ENCODE results near the gene ZNFX1.

Gene ZNFX1

DNA sequence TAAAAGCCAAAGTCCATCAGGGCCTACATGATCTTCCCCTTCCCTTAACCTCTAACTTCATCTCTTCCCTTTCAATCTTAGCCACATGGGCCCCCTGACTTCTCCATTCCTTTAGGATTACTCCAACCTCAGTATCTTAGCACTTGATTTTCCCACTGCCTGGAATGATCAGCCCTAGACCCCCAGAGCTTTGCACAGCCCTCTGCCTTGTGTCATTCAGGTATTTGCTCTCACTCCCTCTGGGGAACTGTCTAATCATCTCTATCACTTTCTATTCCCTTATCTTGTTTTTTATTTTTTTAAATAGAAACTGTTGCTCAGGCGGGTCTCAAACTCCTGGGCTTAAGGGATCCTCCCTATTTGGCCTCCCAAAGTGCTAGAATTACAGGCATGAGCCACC lies 13.3 kb upstream of the ZNFX1 start:
- DNase-seq: no peak

DNA sequence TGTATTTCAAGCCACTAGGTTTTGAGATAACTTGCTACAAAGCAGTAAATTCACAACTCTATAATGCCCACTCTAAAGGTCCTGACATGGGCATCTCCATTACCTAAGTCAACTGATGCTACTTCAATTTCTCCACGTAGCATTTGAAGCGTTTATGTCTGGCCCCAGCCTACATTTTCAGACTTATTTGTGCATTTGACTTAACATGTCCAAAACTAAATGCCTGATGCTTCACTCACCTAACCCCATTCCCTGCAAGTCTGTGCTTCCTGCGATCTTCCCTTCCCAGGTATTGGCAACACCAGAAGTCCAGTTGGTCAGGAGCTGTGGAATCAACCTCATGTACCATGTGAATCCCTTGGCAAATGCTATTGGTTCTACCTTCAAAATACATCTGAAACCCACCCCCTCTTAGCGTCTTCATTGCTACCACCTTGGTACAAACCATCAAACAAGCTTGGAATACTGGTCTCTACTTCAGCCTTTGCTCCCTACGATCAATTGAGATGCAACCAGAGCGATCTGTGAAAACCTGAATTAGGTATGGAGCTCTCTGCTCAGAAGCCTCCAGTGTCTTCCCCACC lies 12.8 kb upstream of the ZNFX1 start:
- no peak for DNase-seq

DNA sequence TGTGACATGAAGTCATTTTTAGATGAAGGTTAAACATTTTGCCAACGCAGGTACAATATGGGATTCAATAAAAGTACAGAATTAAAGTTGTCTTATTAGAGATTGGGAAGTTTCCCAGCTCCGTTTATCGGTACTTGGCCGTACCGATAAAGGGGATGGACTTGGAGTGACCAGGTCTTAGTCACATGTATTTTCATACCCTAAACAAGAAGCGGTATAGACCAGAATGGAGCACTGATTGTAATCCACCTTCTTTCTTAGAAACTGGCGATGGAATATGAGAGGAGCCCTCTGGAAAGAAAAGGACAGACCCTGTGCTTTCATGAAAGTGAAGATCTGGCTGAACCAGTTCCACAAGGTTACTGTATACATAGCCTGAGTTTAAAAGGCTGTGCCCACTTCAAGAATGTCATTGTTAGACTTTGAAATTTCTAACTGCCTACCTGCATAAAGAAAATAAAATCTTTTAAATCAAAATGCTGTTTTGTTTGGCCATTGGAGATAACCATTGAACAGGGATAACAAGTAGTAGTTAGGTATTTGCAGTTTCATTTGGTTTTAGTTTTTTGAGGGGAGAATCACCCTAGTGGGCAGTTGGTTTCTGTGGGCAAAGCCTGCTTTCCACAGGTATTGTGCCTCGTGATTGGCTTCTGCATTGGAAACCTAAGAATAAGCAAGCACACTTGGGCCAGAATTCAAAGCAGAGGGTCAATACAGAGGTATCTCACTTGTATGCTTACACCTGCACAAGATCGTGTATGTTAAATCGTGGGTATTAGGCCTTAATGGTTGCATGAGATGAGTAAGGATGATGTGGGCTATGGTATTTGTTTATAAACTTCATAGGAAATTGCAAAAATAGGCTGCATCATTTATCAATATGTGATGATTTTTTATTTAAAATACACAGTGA lies 11.2 kb upstream of the ZNFX1 start:
- DNase-seq: no peak

- peak; percentile 68 for DNase-seq
Measured at GRCh38 chr20:49288250-49288751, 10.4 kb upstream of the ZNFX1 start.

GRCh38 chr20:49287555-49288249 lies 9.8 kb upstream of the ZNFX1 start:
- DNase-seq: no peak

DNA sequence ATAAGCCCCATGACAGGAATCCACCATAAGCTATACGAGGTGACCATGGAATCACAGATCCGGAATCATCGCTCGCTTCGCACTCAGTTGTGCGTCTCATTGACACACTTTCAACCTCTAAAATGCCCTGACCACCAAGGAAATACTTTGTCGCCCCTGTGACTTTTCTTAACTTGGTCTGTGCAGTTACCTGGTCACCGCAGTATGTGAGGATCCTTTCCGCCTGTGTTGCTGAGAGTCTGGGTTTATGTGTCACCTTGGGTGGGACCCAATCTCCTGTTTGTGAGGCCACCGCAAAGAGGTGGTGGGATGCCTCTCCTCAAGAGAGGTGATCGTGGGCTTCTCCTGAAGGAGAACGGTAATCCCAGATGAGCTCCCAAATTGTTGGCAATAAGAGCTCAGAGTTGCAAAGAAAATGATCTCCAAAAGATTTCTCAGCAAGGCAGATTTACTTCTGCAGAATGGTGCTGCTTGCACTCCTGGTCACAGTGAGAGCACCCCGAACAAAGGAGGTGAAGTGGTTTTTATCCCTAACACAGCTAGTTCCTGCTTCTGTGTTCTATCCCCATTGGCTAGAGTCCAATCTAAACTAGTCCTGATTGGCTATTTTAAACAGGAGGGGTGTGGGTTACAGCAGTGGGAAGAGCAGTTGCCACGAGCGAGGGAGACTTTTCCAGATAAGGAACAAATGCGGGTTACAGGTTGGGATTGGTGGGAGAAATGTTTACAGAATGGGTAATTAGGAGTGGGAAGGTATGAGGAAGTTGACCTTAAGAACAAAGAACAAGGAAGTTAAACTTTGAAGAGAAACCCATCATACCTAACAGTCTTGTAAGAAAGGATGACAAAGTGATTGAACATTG lies 9.1 kb upstream of the ZNFX1 start:
- DNase-seq: peak; percentile 68

DNA sequence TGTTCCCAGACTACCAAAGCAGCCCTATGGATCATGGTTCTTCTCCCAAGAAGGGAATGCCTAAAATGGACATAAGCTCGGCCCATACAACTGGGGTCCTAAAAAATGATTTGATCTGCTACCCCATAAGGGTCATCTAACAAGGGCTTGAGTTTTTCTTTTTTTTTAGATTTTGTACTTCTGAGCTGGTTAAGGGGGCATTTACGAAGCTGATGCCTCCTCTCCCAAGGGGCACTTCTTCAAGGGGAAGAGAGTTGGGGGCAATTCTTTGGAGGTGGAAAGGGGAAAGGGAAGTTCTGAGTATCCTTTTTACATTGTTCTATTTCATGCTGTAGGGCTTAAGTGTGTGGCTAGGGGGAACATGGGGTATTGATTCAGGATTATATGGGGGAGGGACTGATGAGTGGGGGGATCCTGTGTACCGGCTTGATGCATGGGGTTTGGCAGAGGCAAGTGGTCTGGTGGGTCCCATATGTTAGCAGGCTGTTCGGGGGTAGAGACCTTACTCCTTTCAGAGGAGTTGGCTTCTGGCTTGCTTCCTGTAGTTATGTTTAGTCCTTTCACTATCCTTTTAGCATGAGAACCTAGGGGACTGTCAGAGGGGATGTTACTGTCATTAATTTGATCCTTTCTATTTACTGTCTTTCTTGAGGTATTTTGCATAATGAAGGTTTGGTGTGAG lies 8.1 kb upstream of the ZNFX1 start:
- no peak for DNase-seq

DNA sequence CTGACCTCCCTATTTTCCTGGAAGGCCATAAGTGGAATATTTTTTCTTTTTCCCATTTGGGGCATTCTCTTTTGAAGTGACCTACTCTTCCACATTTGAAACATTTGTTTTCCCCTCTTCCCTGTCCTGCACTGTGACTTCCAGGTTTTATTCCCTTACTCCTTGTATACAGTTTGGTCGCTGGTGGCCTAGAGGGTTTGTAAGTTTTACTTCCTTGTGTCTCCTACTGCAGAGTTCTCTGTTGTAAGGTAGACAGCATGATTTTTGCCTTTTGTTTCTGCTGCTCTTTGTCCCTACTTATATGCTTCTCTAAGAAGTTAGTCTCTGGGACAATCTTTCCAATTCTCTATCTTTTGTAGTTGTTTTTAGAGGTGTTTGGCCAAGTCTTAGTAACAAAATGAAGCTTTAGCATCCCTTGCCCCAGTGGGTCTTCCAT lies 7.4 kb upstream of the ZNFX1 start:
- DNase-seq: no peak

- peak; percentile 48 for DNase-seq
Measured at GRCh38 chr20:49284818-49285217, 7.0 kb upstream of the ZNFX1 start.

GRCh38 chr20:49283703-49284625 lies 6.1 kb upstream of the ZNFX1 start:
- DNase-seq: no peak

- no peak for DNase-seq
Measured at GRCh38 chr20:49283176-49283702, 5.4 kb upstream of the ZNFX1 start.

DNA sequence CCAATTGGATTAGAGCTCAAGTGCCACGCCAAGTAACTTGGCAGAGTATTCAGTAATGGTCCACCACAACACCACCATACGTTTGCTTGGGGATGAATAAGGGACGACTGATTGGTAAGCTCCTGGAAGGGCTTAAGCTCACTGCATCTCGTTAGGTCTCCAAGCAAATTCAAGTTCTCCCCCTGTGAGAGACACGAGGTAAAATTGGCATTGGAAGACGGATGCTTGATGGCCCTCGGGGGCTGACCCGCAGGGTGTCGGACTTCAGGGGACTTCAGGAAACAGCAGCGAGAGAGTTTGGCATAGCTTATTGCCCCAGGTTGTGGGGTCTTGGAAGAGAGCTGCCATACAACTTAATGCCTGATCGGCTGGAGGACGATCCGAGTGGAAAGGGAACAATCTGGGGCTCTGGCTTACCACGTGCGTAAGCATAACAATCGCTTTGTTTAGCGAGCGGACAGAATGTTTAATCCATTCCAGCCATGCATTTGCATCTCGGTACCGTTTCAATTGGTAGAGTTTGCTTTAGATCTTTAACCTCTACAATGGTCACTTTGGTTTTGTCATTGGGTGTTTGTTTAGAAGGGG lies 4.8 kb upstream of the ZNFX1 start:
- DNase-seq: peak; percentile 74

DNA sequence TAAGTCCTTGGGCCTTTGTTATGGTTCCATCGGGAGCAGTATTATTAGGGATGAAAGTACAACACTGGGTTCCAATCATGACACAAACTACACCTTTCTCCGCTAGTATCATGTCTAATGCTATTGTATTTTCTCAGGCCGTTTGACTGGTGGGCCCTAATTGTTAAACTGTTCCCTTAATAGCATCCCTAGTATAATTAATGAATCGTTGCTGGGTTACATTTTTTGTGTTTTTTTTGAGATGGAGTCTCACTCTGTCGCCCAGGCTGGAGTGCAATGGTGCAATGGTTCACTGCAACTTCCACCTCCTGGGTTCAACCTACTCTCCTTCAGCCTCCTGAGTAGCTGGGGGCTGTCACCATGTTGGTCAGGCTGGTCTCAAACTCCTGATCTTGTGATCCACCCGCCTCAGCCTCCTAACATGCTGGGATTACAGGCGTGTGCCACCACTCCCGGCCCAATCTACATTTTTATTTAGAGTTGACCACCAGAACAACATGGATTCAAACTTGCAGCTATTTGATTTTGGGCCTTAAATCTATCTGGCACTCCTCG lies 4.1 kb upstream of the ZNFX1 start:
- DNase-seq: no peak

DNA sequence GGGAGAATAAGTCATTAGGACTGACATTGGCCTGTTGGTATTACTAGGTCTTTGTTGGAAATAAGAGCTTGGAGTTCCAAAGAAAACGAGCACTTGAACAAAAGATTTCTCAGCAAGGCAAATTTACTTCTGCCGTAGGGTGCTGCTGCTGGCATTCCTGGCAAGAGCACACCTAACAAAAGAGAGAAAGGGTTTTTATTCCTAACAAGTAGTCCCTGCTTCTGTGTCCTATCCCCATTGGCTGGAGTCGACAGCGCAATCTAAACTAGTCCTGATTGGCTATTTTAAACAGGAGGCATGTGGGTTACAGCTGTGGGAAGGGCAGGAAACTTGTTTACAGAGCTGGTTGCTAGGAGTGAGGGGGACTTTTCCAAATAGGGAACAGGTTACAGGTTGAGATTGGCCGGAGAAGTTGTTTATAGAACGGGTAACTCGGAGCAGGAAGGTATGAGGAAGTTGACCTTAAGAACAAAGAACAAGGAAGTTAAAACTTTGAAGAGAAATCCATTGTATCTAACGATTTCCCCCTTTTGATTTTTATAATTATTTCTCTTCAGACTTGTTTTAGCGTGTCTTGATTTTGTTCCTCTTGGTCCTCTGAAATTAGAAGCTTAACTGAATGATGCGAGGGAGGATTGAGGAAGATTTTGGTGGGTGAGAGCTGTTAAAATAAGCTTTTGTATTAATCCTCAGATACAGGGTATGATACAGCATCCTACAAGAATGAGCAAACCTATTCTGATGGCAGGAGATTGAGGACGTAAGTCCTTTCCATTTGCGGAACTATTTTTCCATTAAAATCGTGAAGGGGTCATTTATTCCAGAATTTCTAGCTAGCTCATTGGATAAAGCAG lies 3.4 kb upstream of the ZNFX1 start:
- no peak for DNase-seq

DNA sequence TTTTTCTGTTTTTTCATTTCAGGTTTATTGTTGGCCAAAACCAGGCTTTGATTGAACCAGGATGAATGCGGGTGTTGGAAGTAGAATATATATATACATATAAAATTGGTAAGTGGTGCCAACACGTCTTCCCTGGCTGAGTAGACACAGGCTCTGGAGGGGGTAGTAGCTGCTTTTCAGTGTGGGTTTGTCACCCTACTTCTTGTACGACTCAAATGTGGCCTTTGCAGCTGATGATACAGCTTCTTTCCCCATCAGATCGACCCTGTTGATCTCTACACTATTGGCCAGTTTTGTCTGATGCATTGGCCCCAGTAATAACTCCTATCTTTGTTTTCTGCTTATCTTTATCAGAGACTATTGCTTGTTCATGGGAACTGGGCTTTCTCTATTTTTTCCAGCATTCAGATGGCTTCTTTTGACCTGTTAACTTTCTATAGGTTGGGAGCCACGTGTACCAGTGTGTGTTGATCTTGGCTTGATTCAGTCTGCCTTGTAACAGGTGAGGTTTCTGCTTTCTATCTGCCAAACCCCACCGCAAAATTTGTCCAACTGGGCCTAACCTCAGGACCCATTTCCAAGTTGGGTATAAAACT lies 2.7 kb upstream of the ZNFX1 start:
- no peak for DNase-seq

- no peak for DNase-seq
Measured at GRCh38 chr20:49279677-49280462, 2.0 kb upstream of the ZNFX1 start.

DNA sequence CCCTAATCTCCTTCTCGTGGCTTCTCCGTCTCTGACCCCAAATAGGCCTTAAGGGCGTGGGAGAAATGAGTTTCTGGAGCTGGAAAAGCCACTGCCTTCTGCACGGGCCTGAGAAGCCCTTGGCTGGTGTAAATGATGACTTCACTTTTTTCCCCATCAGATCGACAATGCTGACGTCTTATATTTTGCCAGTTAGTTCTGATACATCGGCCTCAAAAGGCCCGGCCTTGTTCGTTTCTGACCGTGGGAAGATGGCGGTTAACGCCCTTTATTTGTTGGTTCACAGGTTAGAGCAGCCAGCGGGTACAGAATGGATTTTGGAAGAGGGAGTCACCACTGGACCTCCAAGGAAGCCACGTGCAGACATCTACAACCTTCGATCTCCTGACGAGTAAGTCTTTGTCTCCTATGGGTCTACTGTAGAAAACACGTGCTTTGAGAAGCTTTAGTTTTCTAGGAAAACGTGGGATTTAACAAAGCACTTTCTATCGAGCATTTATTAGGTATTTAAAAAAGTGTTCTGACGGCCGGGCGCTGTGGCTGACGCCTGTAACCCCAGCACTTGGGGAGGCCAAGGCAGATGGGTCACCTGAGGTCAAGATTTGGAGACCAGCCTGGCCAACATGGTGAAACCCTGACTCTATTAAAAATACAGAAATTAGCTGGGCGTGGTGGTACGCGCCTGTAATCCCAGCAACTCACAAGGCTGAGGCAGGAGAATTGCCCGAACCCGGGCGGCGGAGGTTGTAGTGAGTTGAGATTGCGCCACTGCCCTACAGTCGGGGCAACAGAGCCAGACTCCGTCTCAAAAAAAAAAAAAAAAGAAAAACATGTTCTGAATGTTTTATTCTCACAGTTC lies 1.2 kb upstream of the ZNFX1 start:
- peak; percentile 78 for DNase-seq

All from activated CD8-positive, alpha-beta memory T cell treated with anti-CD3 and anti-CD28 coated beads, Interleukin-2, amount 50 U/mL, for 48 hours (primary cell).